Right lobe of liver (tissue), 4 donors: ENCODE measurements around the gene RARB.

Source experiments
- CTCF ChIP-seq, 4 donors: fragments of 200-600 bp in 3 of 4; fragments of 450-650 bp in 1 of 4; IDR thresholded peaks; one replicate each; pipeline versions ENCODE4 v1.5.1 to v1.8.0; 2016 to 2022; ENCODE audit warnings: antibody characterized with exemption in 4 of 4, mild to moderate bottlenecking in 2 of 4
- POLR2A ChIP-seq: fragments of 450-650 bp; IDR thresholded peaks from one replicate; pipeline ENCODE4 v1.6.1; 2017; ENCODE audit warnings: antibody characterized with exemption, mild to moderate bottlenecking
- donor health status: DM: no; HTN: no; CAD: no.
- donor health status: DM: no; HTN: no; CAD: no.
- donor health status: DM: no; HTN: yes; CAD: no.

- no peak for TF ChIP-seq POLR2A
- TF ChIP-seq CTCF (IDR thresholded peaks at IDR 0.05), result no peak
Observed at GRCh38 chr3:25419251-25419650, 8.8 kb upstream of the RARB start.
